C4-2B (cell line): Measurements from ENCODE around the gene SERTAD3.

Experiments used
- CTCF ChIP-seq: fragments of 450-650 bp; conservative IDR thresholded peaks from 2 replicates; pipeline ENCODE4 v1.5.1; 2017; ENCODE audit warnings: mild to moderate bottlenecking
- ZFX ChIP-seq: fragments of 450-650 bp; IDR thresholded peaks from 2 replicates; pipeline ENCODE4 v1.6.1; 2017

DNA sequence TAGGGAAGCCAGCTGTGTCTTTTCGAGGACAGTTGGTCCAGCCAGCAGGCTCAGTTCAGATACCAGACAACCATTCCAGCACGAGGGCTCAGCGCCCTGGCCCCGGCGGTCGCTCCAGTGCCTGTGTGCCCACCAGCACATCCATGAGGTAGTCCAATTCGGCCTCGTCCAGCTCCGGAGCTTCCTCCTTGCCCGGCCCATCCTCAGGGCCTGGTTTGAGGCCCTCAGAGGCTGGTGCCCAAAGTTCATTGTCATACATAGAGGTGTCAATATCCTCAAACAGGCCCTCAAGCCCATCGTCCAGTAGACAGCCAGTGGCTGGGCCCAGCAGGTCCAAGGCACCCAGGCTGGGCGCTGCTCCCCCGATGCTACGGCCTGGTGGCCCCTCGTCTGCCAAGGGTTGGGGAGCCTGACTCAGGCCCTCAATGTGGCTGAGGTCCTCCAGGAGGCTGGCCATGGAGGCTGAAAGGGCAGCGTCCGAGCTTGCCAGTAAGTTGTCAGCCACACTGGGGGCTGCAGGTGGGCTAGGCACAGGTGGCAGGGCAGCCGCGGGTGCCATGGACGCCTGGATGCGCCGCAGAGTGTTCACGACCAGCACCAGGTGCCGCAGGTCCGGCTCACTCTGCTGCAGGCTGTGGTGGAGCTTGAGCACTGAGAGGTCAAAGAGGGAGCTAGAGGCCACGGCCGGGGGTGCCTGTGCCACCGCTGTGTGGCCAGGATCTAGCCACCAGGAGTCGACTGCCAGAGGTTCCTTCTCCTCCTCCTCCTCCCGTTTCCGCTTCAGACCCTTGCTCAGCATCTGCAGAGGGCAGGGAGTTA lies 21.2 kb downstream of the SERTAD3 start:
- TF ChIP-seq CTCF (no peak), ZFX (no peak)
